HepG2 (cell line): ENCODE measurements around the gene ANO1. TPM values are rescaled to one million over a fixed set of nuclear protein-coding genes. Genes with fewer than 3 reads are reported as not detected.

Source experiments
- ATAC-seq: fragments of 200-7000 bp; cut with Tn5 transposase; 3 replicates; pipeline ENCODE4 v1.9.1; 2020; ENCODE audit warnings: mild to moderate bottlenecking, moderate library complexity
- BruUV-seq: library from RNA; stranded (reverse); fragments of 400-500 nt; replicated peaks from 2 replicates; lab custom pipeline; 2021; lab: Mats Ljungman, UMichigan
- CTCF ChIA-PET: fragments of 300-600 bp; formaldehyde crosslinking; extraction: SDS; loops from one replicate; lab custom pipeline; 2021; ENCODE audit warnings: low total read pairs, inconsistent platforms, low intra/inter-chr PET ratio; lab: Yijun Ruan, JAX
- POLR2A ChIA-PET: fragments of 350-600 bp; sonication (Branson Sonifier 250); formaldehyde crosslinking; loops from one replicate; lab custom pipeline; 2020; ENCODE audit warnings: antibody characterized with exemption, inconsistent platforms; lab: Yijun Ruan, JAX
- DNase-seq: peaks from one replicate; pipeline ENCODE4 v3.0.0-alpha.2; 2015; ENCODE audit warnings: low spot score
- FAIRE-seq: peaks from 3 replicates; lab custom pipeline; 2011; peaks lifted over from hg19 to GRCh38; lab: Jason Lieb, UNC
- H2AFZ ChIP-seq: one replicate; pipeline ENCODE4 v1.6.1; 2011; ENCODE audit warnings: low read length, inconsistent platforms
- H3K27ac ChIP-seq: fragments of 300-600 bp; 3 replicates; pipeline ENCODE4 v1.8.0; 2011; ENCODE audit warnings: mixed run types, mild to moderate bottlenecking, mixed read lengths, low read length, inconsistent platforms; ENCODE audit not compliant: insufficient read depth; ENCODE audit errors: extremely low read length
- H3K27me3 ChIP-seq, 2 experiments: fragments of 200-600 bp in 1 of 2; 2 replicates in 1 of 2; 3 replicates in 1 of 2; pipeline versions ENCODE4 v1.6.0 to v1.8.0; 2011; ENCODE audit warnings: low read length in 2 of 2, mild to moderate bottlenecking in 2 of 2, moderate library complexity in 2 of 2, inconsistent platforms in 1 of 2; ENCODE audit not compliant: insufficient read depth in 2 of 2, control insufficient read depth in 1 of 2
- H3K36me3 ChIP-seq, 2 experiments: fragments of 200-600 bp in 1 of 2; replicated peaks in 1 of 2; 2 replicates in 1 of 2; 3 replicates in 1 of 2; pipeline versions ENCODE4 v1.5.1 to v1.8.0; 2011; ENCODE audit warnings: low read length in 2 of 2, inconsistent platforms in 1 of 2; ENCODE audit not compliant: insufficient read depth in 2 of 2, control insufficient read depth in 1 of 2
- H3K4me1 ChIP-seq: 2 replicates; pipeline ENCODE4 v1.5.1; 2012; ENCODE audit warnings: low read length, inconsistent platforms; ENCODE audit not compliant: insufficient read depth
- H3K4me2 ChIP-seq: 2 replicates; pipeline ENCODE4 v1.6.0; 2011; ENCODE audit warnings: low read depth, low read length, inconsistent platforms
- H3K4me3 ChIP-seq, 3 experiments: fragments of 200-600 bp in 1 of 3; sonication (generic), shearing (Covaris generic) in 1 of 3; replicated peaks in 1 of 3; 2 replicates each; pipeline ENCODE4 v1.5.1; 2011 to 2016; ENCODE audit warnings: low read length in 3 of 3, inconsistent platforms in 2 of 3, low read depth in 2 of 3, mild to moderate bottlenecking in 2 of 3, control low read depth in 1 of 3, mixed read lengths in 1 of 3; ENCODE audit not compliant: insufficient read depth in 1 of 3
- H3K79me2 ChIP-seq: one replicate; pipeline ENCODE4 v1.6.1; 2011; ENCODE audit warnings: low read length, inconsistent platforms; ENCODE audit not compliant: insufficient read depth
- H3K9ac ChIP-seq: 2 replicates; pipeline ENCODE4 v1.6.0; 2011; ENCODE audit warnings: mild to moderate bottlenecking, low read depth, low read length, inconsistent platforms; ENCODE audit not compliant: insufficient read depth
- H3K9me3 ChIP-seq: 2 replicates; pipeline ENCODE4 v1.5.1; 2012; ENCODE audit warnings: mild to moderate bottlenecking, low read length
- H4K20me1 ChIP-seq: 2 replicates; pipeline ENCODE4 v1.6.0; 2011; ENCODE audit warnings: inconsistent platforms, mild to moderate bottlenecking, low read length, moderate library complexity; ENCODE audit not compliant: insufficient read depth
- GTF3A ChIP-seq: sonication (generic); formaldehyde crosslinking; conservative IDR thresholded peaks from 2 replicates; pipeline ENCODE4 v1.4.0; 2020; ENCODE audit warnings: mild to moderate bottlenecking, missing genetic modification reagents
- HNF4A ChIP-seq: sonication (generic); formaldehyde crosslinking; IDR thresholded peaks from 2 replicates; pipeline ENCODE4 v1.4.0; 2020; ENCODE audit warnings: missing genetic modification reagents
- IRF9 ChIP-seq: sonication (generic); formaldehyde crosslinking; IDR thresholded peaks from 2 replicates; pipeline ENCODE4 v1.8.0; 2022; ENCODE audit warnings: missing genetic modification reagents, mild to moderate bottlenecking, borderline replicate concordance
- JUN ChIP-seq: sonication (generic); formaldehyde crosslinking; IDR thresholded peaks from 2 replicates; pipeline ENCODE4 v1.4.0; 2020; ENCODE audit warnings: mild to moderate bottlenecking, missing genetic modification reagents
- MZF1 ChIP-seq: sonication (generic); formaldehyde crosslinking; IDR thresholded peaks from 2 replicates; pipeline ENCODE4 v1.8.1; 2023; ENCODE audit warnings: mild to moderate bottlenecking, missing genetic modification reagents, borderline replicate concordance
- NR2F6 ChIP-seq, 2 experiments: IDR thresholded peaks; 2 replicates each; pipeline ENCODE4 v1.6.1; 2016; ENCODE audit warnings: antibody characterized with exemption in 1 of 2, mild to moderate bottlenecking in 1 of 2
- POGK ChIP-seq: sonication (generic); formaldehyde crosslinking; conservative IDR thresholded peaks from 2 replicates; pipeline ENCODE4 v1.8.0; 2022; ENCODE audit warnings: mild to moderate bottlenecking, moderate library complexity, missing genetic modification reagents
- RARA ChIP-seq: IDR thresholded peaks from 2 replicates; pipeline ENCODE4 v1.6.1; 2016; ENCODE audit warnings: missing genetic modification reagents, missing compliant biosample characterization
- RFX5 ChIP-seq: IDR thresholded peaks from 2 replicates; pipeline ENCODE4 v1.6.1; 2011; ENCODE audit warnings: low read depth, low read length, improper control_type of control experiment
- WGBS: methylation state at CpG from one replicate; pipeline ENCODE4 v1.1.6; 2017; ENCODE audit warnings: low lambda C conversion rate; 5-methylcytosine and 5-hydroxymethylcytosine counted together
- in situ Hi-C: cut with HindIII; loops from 2 replicates; pipeline ENCODE4 v1.10.0; 2017; ENCODE audit warnings: low pct_unique_long_range_greater_than_20kb; ENCODE audit not compliant: extremely low pct_ligation_motif_present
- intact Hi-C: fragments of 100-400 bp; cut with micrococcal nuclease; formaldehyde crosslinking; loops from one replicate; pipeline ENCODE4 v1.10.0; 2022; ENCODE audit not compliant: unreplicated experiment
- polyA plus RNA-seq, 8 experiments: library from polyadenylated mRNA; depleted of rRNA in 3 of 8; stranded (reverse) in 7 of 8; unstranded in 1 of 8; fragments of >200 nt; fragmentation: Illumina TruSeq in 4 of 8; extraction: Trizol in 4 of 8; gene quantifications; 2 replicates each; pipeline versions ENCODE4 v1.2.1 to v1.2.3, GENCODE V29; 2011 to 2016; ENCODE audit warnings: low read depth in 4 of 8, missing spikeins in 1 of 8, mixed read lengths in 1 of 8; ENCODE audit not compliant: insufficient read depth in 1 of 8
- total RNA-seq, 5 experiments: library from RNA; depleted of rRNA; stranded (reverse); fragments of >200 nt; fragmentation: Illumina TruSeq; extraction: Trizol; gene quantifications; 2 replicates each; pipeline ENCODE4 v1.2.3, GENCODE V29; 2016; ENCODE audit warnings: low read depth in 1 of 5
- TF ChIP-seq, protein P1 (sequence below): IDR thresholded peaks from 2 replicates; pipeline ENCODE4 v1.6.1; 2016; ENCODE audit warnings: mild to moderate bottlenecking

Gene ANO1
- total and polyA plus RNA-seq, 2 of the 13 experiments (the other 11 are each of a cell fraction or from before 2014, with no cell fraction given), result not detected

DNA sequence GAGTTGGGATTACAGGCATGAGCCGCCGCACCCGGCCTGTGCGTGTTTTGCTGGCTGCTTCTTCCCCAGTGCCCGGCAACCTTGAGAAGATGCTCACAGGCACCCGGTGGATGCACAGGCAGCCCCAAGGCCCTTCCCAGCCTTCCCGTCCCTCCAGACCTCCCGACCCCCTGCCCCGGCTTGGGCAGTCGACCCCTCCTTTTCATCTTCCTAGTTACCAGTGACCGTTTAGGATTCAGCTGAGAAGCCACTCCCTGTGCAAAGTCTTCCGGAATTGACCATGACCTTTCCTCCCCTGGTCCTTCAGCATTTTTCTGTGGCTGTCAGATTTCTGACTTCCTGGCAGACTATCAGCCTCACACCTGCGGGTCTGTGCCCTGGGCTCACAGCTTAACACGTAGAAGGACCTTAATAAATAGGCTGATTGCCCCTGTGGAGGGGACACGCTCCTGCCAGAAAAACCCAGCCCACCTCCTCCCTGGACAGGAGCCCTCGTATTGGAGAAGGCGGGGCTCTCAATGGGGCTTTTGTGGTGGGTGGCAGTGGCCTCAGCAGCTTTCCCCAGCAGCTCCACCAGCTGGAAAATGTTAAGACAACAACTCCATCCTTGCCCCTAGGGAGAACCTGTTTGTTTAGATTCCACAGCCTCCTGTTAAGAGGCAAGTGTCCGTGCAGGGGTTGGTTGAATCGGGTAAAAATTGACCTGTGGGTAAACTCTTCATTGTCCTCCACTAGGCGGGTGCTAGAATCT lies 10.4 kb upstream of the ANO1 start:
- CTCF ChIA-PET, result no interaction called here
- H3K4me3 ChIP-seq, result no peak overlapping the region
- FAIRE-seq (no peak), ATAC-seq (peak; percentile 35; the same call in 2 of the 3 replicates), DNase-seq (no peak)
- no peak overlapping the region for H3K9ac ChIP-seq
- peaks cover 10% of the 10 kb centered on the region for H3K4me1 ChIP-seq
- in situ Hi-C loops, result no loop called here
- peaks cover 7 to 79% of the 10 kb centered on the region in 2 experiments; a peak in 4 of 5 replicates for H3K27me3 ChIP-seq
- no peaks in the 10 kb centered on the region for H3K9me3 ChIP-seq
- H3K36me3 ChIP-seq, result no peaks in the 10 kb centered on the region
- 12% methylated on average over 12 of the region's 20 CpGs for WGBS
- H4K20me1 ChIP-seq, result no peaks in the 10 kb centered on the region; the same call in 1 of the 2 replicates
- no TSS peak for BruUV-seq
- no peak overlapping the region for H3K27ac ChIP-seq
- TF ChIP-seq JUN (CRISPR knock-in tag) (no peak), HNF4A (CRISPR knock-in tag) (peak; percentile 21; the same call in 1 of the 2 replicates), RFX5 (peak; percentile 82), GTF3A (no peak), RARA (peak; percentile 48; the same call in 1 of the 2 replicates), MZF1 (CRISPR knock-in tag) (no peak), NR2F6 (IDR thresholded peaks at IDR 0.05) (0 out of 2 replicates have a peak, but pooled peaks have one; percentile 32), NR2F6 (CRISPR knock-in tag; IDR thresholded peaks at IDR 0.05) (peak; percentile 25; the same call in 1 of the 2 replicates), POGK (CRISPR knock-in tag) (no peak), IRF9 (CRISPR knock-in tag) (no peak)
- TF ChIP-seq, protein P1, sequence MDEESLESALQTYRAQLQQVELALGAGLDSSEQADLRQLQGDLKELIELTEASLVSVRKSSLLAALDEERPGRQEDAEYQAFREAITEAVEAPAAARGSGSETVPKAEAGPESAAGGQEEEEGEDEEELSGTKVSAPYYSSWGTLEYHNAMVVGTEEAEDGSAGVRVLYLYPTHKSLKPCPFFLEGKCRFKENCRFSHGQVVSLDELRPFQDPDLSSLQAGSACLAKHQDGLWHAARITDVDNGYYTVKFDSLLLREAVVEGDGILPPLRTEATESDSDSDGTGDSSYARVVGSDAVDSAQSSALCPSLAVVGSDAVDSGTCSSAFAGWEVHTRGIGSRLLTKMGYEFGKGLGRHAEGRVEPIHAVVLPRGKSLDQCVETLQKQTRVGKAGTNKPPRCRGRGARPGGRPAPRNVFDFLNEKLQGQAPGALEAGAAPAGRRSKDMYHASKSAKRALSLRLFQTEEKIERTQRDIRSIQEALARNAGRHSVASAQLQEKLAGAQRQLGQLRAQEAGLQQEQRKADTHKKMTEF (CRISPR knock-in tag), result no peak
- no peak overlapping the region for H2AFZ ChIP-seq
- H3K4me2 ChIP-seq, result no peak overlapping the region
- intact Hi-C loops, result no loop called here
- no peaks in the 10 kb centered on the region for H3K79me2 ChIP-seq
- POLR2A ChIA-PET, result no interaction called here
